Omental fat pad (tissue), 4 donors: ENCODE measurements around the gene UMODL1. TPM values are rescaled to one million over a fixed set of nuclear protein-coding genes. Genes with fewer than 3 reads are reported as not detected.
"Not testable (repeated sequence)": the region's sequence is repeated elsewhere in the genome, so short reads cannot be mapped to it uniquely, and the experiment has no call there.

Experiments used
- ATAC-seq: fragments of 150-250 bp; one replicate; pipeline ENCODE4 v1.9.1; 2016; ENCODE audit warnings: mild to moderate bottlenecking, moderate library complexity; ENCODE audit not compliant: low FRiP score
- DNase-seq: peaks from one replicate; pipeline ENCODE4 v3.0.0-alpha.2; 2019; ENCODE audit warnings: low spot score
- CTCF ChIP-seq, 3 donors: fragments of 450-650 bp; IDR thresholded peaks; one replicate each; pipeline ENCODE4 v1.5.1; 2016 to 2017; ENCODE audit warnings: antibody characterized with exemption in 3 of 3, mild to moderate bottlenecking in 3 of 3, moderate library complexity in 2 of 3
- total RNA-seq, 4 donors: library from RNA; depleted of rRNA; stranded (reverse); fragments of >200 nt; gene quantifications; one replicate each; pipeline ENCODE4 v1.1.0, GENCODE V29; 2016

Gene UMODL1
- total RNA-seq, 4 donors from 2014 or later = not detected

- DNase-seq (no peak), ATAC-seq (no peak)
- TF ChIP-seq CTCF (IDR thresholded peaks at IDR 0.05) = no peak
These were observed 1.3 kb upstream of the UMODL1 start for GRCh38 chr21:42069843-42070242.

GRCh38 chr21:42073145-42074099 lies 2.3 kb downstream of the UMODL1 start:
- DNase-seq (no peak), ATAC-seq (no peak)
- no peak for TF ChIP-seq CTCF (IDR thresholded peaks at IDR 0.05)

- ATAC-seq = no peak
- DNase-seq = no peak
- TF ChIP-seq CTCF (IDR thresholded peaks at IDR 0.05) = no peak
These were observed 4.8 kb downstream of the UMODL1 start for GRCh38 chr21:42075686-42076471.

GRCh38 chr21:42077685-42078238 lies 6.6 kb downstream of the UMODL1 start:
- not testable (repeated sequence) for ATAC-seq, DNase-seq

- DNase-seq, ATAC-seq: not testable (repeated sequence)
These were observed 7.3 kb downstream of the UMODL1 start for GRCh38 chr21:42078247-42079007.

GRCh38 chr21:42079008-42079938 lies 8.2 kb downstream of the UMODL1 start:
- TF ChIP-seq CTCF (IDR thresholded peaks at IDR 0.05) = no peak

More at GRCh38 chr21:42079008-42079938, 8.2 kb downstream of the UMODL1 start:
- no peak for ATAC-seq
- no peak for DNase-seq
